K562 (cell line): ENCODE results near the gene NOLC1. TPM values are rescaled to one million over a fixed set of nuclear protein-coding genes. Genes with fewer than 3 reads are reported as not detected.

ENCODE experiments used
- CBX3 ChIP-seq, 2 experiments: IDR thresholded peaks; 1 replicate in 1 of 2; 2 replicates in 1 of 2; pipeline ENCODE4 v1.6.1; 2012; ENCODE audit warnings: inconsistent platforms in 2 of 2, low read length in 2 of 2, borderline replicate concordance in 1 of 2, control low read depth in 1 of 2
- CBX5 ChIP-seq: IDR thresholded peaks from 2 replicates; pipeline ENCODE4 v1.6.1; 2014; ENCODE audit warnings: low read depth, borderline replicate concordance
- CEBPG ChIP-seq, 3 experiments: fragments of 200-800 bp in 1 of 3; sonication (Bioruptor generic) in 1 of 3; sonication (generic) in 1 of 3; formaldehyde crosslinking in 1 of 3; IDR thresholded peaks in 2 of 3; conservative IDR thresholded peaks in 1 of 3; 2 replicates each; pipeline versions ENCODE4 v1.6.1 to v1.8.0; 2016 to 2022; ENCODE audit warnings: missing compliant biosample characterization in 2 of 3, missing genetic modification characterization in 2 of 3, mild to moderate bottlenecking in 1 of 3, missing genetic modification reagents in 1 of 3
- CGGBP1 ChIP-seq: fragments of 250-450 bp; sonication (Bioruptor Pico); IDR thresholded peaks from 2 replicates; pipeline ENCODE4 v1.9.0; 2021; ENCODE audit warnings: mild to moderate bottlenecking
- CREBBP ChIP-seq: IDR thresholded peaks from one replicate; pipeline ENCODE4 v1.6.1; 2012; ENCODE audit warnings: low read depth, mild to moderate bottlenecking, control low read depth, inconsistent platforms, low read length
- FIP1L1 ChIP-seq: fragments of 200-400 bp; formaldehyde crosslinking; IDR thresholded peaks from 2 replicates; pipeline ENCODE4 v1.6.1; 2018; ENCODE audit warnings: mild to moderate bottlenecking, low read depth, low read length; ENCODE audit not compliant: poor library complexity, severe bottlenecking
- GTF2E2 ChIP-seq: fragments of 200-800 bp; sonication (Bioruptor generic); IDR thresholded peaks from 2 replicates; pipeline ENCODE4 v1.6.1; 2016; ENCODE audit warnings: missing genetic modification characterization, missing compliant biosample characterization
- IRF2 ChIP-seq: sonication (generic); formaldehyde crosslinking; IDR thresholded peaks from 2 replicates; pipeline ENCODE4 v1.8.1; 2022; ENCODE audit warnings: mild to moderate bottlenecking, missing genetic modification reagents
- KLF10 ChIP-seq: fragments of 250-450 bp; sonication (Bioruptor Pico); IDR thresholded peaks from 2 replicates; pipeline ENCODE4 v1.6.1; 2021; ENCODE audit warnings: matching md5 sums
- MCM3 ChIP-seq: fragments of 450-650 bp; IDR thresholded peaks from 2 replicates; pipeline ENCODE4 v1.6.1; 2016
- PHB2 ChIP-seq: fragments of 450-650 bp; IDR thresholded peaks from 2 replicates; pipeline ENCODE4 v1.6.1; 2017; ENCODE audit warnings: low read depth
- RBM25 ChIP-seq: fragments of 200-400 bp; formaldehyde crosslinking; IDR thresholded peaks from 2 replicates; pipeline ENCODE4 v1.6.1; 2018; ENCODE audit warnings: low read length, low read depth, moderate library complexity; ENCODE audit not compliant: severe bottlenecking
- RNF219 ChIP-seq: fragments of 250-450 bp; sonication (Bioruptor Pico); IDR thresholded peaks from 2 replicates; pipeline ENCODE4 v1.5.0; 2022; ENCODE audit warnings: mild to moderate bottlenecking
- SPI1 ChIP-seq: IDR thresholded peaks from 2 replicates; pipeline ENCODE4 v1.6.1; 2011; ENCODE audit warnings: low read depth, low read length, control low read depth, borderline replicate concordance
- TCFL5 ChIP-seq: fragments of 250-450 bp; sonication (Bioruptor Pico); conservative IDR thresholded peaks from 2 replicates; pipeline ENCODE4 v1.6.1; 2021; ENCODE audit warnings: mild to moderate bottlenecking, moderate library complexity, matching md5 sums
- UBTF ChIP-seq, 2 experiments: IDR thresholded peaks; 2 replicates each; pipeline ENCODE4 v1.6.1; 2012; ENCODE audit warnings: improper control_type of control experiment in 2 of 2, low read depth in 2 of 2, low read length in 2 of 2, borderline replicate concordance in 1 of 2
- VEZF1 ChIP-seq: fragments of 200-800 bp; sonication (Bioruptor generic); IDR thresholded peaks from 2 replicates; pipeline ENCODE4 v1.6.1; 2017; ENCODE audit warnings: missing genetic modification characterization, missing compliant biosample characterization
- ZKSCAN3 ChIP-seq: fragments of 250-450 bp; sonication (Bioruptor Pico); IDR thresholded peaks from 2 replicates; pipeline ENCODE4 v1.4.0; 2020
- ZNF583 ChIP-seq: fragments of 250-450 bp; sonication (Bioruptor Pico); IDR thresholded peaks from 2 replicates; pipeline ENCODE4 v1.4.0; 2020
- polyA plus RNA-seq, 8 experiments: library from polyadenylated mRNA; depleted of rRNA in 4 of 8; stranded (reverse) in 5 of 8; unstranded in 3 of 8; fragments of >200 nt; fragmentation: Nextera tagmentation in 2 of 8; fragmentation: Illumina TruSeq in 1 of 8; extraction: Ambion mirVana in 2 of 8; extraction: Trizol in 1 of 8; gene quantifications; 2 replicates each; pipeline versions ENCODE4 v1.2.1 to v1.2.3, GENCODE V29; 2011 to 2014; ENCODE audit warnings: inconsistent platforms in 1 of 8, missing spikeins in 1 of 8
- total RNA-seq, 7 experiments: library from RNA; depleted of rRNA in 6 of 7; stranded (reverse); fragments of >200 nt in 6 of 7; fragmentation: Illumina TruSeq in 2 of 7; extraction: Trizol in 2 of 7; gene quantifications; 2 replicates each; pipeline versions ENCODE4 v1.2.1 to v1.2.3, GENCODE V29; 2011 to 2021; ENCODE audit warnings: low replicate concordance in 1 of 7

Gene NOLC1
- total and polyA plus RNA-seq, 9 of the 15 experiments (the other 6 are each of a cell fraction or from before 2014, with no cell fraction given): 102 to 310 (median 165) TPM

- TF ChIP-seq UBTF (IDR thresholded peaks at IDR 0.05; ENCODE audit: borderline replicate concordance in 1 of 2, low read depth in 2 of 2, low read length in 2 of 2): no peak
- no peak for TF ChIP-seq CEBPG (CRISPR knock-in tag; IDR thresholded peaks at IDR 0.05)
- no peak for TF ChIP-seq CEBPG (tag; conservative IDR thresholded peaks at IDR 0.05 in 1 of 2, IDR thresholded peaks at IDR 0.05 in 1 of 2)
- no peak for TF ChIP-seq RNF219 (CRISPR knock-in tag)
- TF ChIP-seq PHB2: no peak
- TF ChIP-seq GTF2E2 (tag): peak; percentile 33; the same call in 1 of the 2 replicates
- no peak for TF ChIP-seq MCM3
- TF ChIP-seq FIP1L1: no peak
- TF ChIP-seq CREBBP: no peak
- no peak for TF ChIP-seq ZNF583 (CRISPR knock-in tag)
- 0 out of 2 replicates have a peak, but pooled peaks have one; percentile 33 for TF ChIP-seq CBX5
- no peak for TF ChIP-seq ZKSCAN3
- TF ChIP-seq IRF2 (CRISPR knock-in tag): no peak
- no peak for TF ChIP-seq SPI1
- no peak for TF ChIP-seq CGGBP1
- no peak for TF ChIP-seq KLF10 (CRISPR knock-in tag)
- no peak for TF ChIP-seq TCFL5
- TF ChIP-seq VEZF1: peak; percentile 92
- TF ChIP-seq CBX3 (IDR thresholded peaks at IDR 0.05; ENCODE audit: borderline replicate concordance in 1 of 2, low read length in 2 of 2): peak in 1 of 2 experiments; percentile 57; a peak in 1 of 3 replicates
- TF ChIP-seq RBM25: peak; percentile 97
Observed at GRCh38 chr10:102112210-102112817, 39.9 kb upstream of the NOLC1 start (continued).
